ENCODE data around the gene AHDC1.
"Not testable (repeated sequence)": the region's sequence is repeated elsewhere in the genome, so short reads cannot be mapped to it uniquely, and the experiment has no call there.

The AHDC1 gene, protein sequence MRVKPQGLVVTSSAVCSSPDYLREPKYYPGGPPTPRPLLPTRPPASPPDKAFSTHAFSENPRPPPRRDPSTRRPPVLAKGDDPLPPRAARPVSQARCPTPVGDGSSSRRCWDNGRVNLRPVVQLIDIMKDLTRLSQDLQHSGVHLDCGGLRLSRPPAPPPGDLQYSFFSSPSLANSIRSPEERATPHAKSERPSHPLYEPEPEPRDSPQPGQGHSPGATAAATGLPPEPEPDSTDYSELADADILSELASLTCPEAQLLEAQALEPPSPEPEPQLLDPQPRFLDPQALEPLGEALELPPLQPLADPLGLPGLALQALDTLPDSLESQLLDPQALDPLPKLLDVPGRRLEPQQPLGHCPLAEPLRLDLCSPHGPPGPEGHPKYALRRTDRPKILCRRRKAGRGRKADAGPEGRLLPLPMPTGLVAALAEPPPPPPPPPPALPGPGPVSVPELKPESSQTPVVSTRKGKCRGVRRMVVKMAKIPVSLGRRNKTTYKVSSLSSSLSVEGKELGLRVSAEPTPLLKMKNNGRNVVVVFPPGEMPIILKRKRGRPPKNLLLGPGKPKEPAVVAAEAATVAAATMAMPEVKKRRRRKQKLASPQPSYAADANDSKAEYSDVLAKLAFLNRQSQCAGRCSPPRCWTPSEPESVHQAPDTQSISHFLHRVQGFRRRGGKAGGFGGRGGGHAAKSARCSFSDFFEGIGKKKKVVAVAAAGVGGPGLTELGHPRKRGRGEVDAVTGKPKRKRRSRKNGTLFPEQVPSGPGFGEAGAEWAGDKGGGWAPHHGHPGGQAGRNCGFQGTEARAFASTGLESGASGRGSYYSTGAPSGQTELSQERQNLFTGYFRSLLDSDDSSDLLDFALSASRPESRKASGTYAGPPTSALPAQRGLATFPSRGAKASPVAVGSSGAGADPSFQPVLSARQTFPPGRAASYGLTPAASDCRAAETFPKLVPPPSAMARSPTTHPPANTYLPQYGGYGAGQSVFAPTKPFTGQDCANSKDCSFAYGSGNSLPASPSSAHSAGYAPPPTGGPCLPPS (N-terminal part only)

GRCh38 chr1:27603681-27604578, at the start of gene AHDC1:
TSS of gene AHDC1 (minus strand) at chr1:27604144. CDS start at chr1:27552115, 52,029 bp downstream.
- in situ Hi-C loops (cut with HindIII; ENCODE audit: low sequenced_read_pairs): no loop called here

GRCh38 chr1:27652111-27652864, 48.3 kb upstream of the AHDC1 start:
- in situ Hi-C loops (cut with HindIII; ENCODE audit: low sequenced_read_pairs): no loop called here

DNA sequence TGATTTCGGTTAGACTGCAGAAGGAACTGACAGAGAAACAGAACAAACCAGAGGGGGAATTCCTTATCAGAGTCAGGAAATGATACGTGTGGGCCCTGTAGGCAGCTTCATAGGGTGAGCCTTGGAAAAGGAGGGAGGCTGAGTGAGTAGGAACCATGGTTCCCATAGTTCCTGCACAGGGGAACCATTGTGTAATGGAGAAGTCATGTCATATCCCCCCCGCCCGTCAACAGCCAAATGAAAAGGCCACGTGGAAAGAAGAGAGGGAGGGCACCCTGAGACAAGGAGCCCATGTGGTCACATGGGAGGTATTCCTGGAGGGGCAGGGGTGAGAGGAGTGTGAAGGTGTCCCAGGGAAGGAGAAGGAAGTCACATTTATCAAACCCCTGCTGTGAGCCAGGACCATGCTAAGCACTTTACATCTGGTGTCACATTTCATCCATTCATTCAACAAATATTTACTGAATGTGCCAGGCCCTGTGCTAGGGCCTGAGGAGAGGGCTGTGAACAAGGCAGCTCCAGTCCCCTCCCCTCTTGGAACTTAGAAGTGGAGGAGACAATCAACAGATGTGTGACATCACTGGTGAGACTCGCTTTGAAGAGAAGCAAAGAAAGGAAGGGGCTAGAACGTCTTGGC, 46.7 kb upstream of the AHDC1 start:
- in situ Hi-C loops (cut with HindIII; ENCODE audit: low sequenced_read_pairs): no loop called here

DNA sequence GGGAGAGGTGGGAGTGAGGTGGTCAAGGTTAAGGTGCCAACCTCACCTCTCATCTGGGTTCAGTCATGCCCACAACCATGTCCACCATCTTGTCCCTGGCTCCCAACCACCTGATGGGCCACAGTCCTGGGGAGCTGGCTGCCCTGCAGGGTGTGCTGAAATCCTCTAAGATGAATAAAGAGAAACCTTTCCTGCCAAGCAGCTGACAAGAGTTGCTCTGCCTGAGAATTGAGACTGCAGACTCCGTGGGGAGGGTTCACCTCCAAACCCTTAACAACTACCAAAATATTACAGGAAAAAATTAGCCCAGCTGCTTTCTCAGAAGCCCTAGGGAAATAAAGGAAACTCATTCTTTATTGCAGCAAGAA, 46.2 kb upstream of the AHDC1 start:
- in situ Hi-C loops (cut with HindIII; ENCODE audit: low sequenced_read_pairs): no loop called here

- in situ Hi-C loops (cut with HindIII; ENCODE audit: low sequenced_read_pairs): no loop called here
Measured at GRCh38 chr1:27649306-27649635, 45.3 kb upstream of the AHDC1 start.

DNA sequence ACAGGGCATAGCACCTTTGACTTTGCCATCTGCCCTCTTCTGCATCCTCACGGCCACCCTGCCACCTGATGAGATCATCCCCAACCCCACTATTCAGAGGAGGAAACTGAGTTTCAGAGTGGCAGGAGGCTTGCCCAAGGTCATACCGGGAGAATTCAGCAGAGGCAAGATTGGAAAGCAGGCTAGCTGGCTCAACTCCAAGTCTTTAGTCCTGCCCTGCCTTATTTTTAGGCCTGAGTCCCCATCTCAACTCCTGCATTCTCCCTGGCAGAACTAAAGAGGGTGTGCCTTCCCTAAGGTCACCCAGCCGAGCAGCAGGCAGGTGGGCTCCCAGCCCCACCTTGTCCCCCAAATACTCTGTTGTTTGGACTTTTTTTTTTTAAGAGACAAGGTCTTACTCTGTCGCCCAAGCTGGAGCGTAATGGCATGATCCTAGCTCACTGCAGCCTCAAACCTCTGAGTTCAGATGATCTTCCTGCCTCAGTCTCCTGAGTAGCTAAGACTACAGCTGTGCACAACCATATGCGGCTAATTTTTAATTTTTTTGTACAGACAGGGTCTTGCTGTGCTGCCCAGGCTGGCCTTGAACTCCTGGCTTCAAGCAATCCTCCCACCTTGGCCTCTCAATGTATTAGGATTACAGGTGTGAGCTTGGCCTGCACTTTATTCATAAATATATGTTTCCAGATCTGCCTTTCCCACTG, 44.8 kb upstream of the AHDC1 start:
- in situ Hi-C loops (cut with HindIII; ENCODE audit: low sequenced_read_pairs): no loop called here

DNA sequence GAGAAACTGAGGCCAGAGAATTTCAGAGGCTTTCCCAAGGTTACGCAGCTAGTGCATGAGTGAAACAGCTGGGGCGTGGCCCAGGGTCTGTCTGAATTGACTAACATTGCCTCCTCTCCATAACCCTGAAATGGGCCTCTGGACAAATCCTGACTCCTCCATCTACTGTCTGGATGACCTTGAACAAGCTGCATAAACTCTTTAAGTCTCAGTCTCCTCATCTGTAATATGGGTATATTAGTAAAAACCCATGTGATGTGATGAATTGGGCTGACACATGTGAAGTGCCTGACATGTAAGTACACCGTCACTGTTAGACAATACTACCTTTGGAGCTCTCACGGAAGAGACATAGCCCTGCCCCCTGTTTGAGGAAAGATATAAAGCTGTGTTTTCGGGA, 43.4 kb upstream of the AHDC1 start:
- in situ Hi-C loops (cut with HindIII; ENCODE audit: low sequenced_read_pairs): no loop called here

GRCh38 chr1:27646676-27647075, 42.7 kb upstream of the AHDC1 start:
- in situ Hi-C loops (cut with HindIII; ENCODE audit: low sequenced_read_pairs): no loop called here

DNA sequence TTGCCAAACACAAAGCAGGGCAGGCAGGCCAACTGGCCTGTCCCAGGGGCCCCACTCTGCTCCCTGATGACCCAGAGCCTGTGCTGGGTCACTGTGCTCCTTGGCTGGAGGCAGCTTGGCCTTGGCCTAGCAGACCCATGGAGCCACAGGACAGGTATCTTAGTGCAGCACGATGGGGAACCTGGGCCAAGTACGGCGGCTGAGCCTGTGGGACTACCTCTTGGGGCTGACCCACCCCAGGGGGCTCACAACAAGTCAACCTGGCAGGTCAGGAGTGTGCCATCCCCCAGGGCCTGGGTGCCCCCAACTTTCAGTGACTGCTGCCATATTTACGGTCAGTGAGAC, 41.1 kb upstream of the AHDC1 start:
- in situ Hi-C loops (cut with HindIII; ENCODE audit: low sequenced_read_pairs): no loop called here

DNA sequence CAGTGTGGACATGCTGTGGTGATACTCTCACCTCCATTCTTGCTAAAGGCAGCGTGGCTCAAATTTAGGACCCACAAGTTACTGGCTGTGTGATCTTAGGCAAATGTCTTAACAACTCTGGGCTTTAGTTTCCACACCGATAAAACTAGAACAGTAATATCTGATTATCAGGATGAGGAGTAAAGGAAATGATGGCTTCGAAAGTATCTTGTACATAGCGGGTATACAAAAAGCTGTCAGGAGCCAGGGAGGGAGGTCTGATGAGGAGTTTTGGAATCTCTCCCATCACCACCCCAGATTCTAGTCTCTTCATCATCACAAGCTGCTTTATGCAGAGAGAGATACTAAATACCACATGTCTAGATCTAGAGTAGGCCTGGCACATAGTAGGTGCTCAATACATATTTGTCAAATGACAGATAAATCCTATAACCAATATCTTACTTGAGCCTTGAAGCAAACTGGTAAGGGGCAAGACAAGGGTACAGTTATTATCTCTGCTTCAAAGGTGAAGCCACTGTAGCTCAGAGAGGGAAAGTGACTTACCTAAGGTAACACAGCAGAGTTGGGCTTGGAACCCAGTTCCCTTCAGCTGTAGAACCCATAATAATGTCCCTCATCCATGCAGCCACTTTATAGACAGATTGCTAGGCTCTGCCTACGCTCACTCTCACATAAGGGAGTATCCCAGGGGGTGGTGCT, 40.6 kb upstream of the AHDC1 start:
- in situ Hi-C loops (cut with HindIII; ENCODE audit: low sequenced_read_pairs): no loop called here

DNA sequence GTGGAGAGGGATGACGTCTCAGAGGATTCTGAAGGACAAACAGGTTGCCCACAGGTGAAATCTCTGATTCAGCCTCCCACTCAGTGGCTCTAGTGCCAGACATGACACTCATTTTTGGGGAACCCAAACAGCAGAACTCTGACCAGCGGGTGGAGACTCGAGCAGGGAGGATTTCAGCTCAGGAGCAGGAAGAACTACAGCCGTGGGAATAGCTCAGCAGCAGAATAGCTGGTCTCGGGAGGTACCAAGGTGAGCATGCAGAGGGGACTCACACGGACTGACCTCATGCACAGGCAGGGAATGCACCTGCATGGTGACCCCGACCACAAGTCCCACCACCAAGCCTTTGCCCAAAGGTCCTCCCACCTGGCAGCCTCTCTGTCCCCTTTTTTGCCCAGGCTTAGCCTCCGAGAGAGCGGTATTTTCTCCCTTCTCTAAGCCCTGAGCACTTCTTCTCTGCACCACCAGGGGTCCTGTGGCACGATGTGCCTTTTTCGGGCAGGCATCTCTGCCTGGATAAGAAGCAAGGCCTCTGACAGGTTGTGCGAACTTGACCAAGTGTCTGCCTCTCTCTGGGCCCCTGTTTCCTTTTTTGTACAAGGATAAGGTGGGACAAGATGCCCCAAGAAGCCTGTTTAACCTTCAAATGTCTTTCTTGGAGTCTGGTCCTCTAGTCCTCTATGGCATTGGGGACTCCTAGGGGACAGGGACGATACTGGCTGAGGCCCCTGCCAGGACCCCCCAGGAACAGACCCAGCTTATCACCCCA, 39.8 kb upstream of the AHDC1 start:
- in situ Hi-C loops (cut with HindIII; ENCODE audit: low sequenced_read_pairs): no loop called here

- in situ Hi-C loops (cut with HindIII; ENCODE audit: low sequenced_read_pairs): not testable (repeated sequence)
Measured at GRCh38 chr1:27640514-27640913, 36.6 kb upstream of the AHDC1 start.

GRCh38 chr1:27638805-27639204, 34.9 kb upstream of the AHDC1 start:
- in situ Hi-C loops (cut with HindIII; ENCODE audit: low sequenced_read_pairs): no loop called here

DNA sequence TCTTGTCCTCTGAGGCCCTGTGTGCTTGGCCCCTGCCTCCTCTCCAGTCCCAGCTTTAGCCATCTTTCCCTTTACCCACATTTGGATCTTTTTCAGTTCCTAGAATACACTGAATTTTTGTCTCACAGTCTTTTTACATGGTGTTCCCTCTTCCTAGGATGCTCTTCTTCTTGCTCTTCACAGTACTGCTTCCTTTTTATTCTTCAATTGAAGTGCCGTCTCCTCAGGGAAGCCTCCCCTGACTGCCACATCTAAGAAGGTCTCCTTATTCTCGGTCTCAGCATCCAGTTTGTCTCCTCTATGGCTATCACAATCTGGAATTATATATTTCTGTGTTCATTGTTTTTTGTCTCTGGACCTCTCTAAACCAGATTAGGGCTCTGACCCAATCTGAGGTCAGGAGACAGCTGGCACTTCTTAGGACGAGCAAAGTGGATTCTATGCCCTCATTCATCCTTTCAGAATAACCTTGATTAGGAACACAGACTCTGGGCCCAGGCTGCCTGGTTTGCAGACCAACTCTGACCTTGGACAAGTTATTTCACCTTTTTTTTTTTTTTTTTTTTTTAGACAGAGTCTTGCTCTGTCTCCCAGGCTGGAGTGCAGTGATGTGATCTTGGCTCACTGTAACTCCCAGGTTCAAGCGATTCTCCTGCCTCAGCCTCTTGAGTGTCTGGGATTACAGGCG, 34.2 kb upstream of the AHDC1 start:
- in situ Hi-C loops (cut with HindIII; ENCODE audit: low sequenced_read_pairs): no loop called here

DNA sequence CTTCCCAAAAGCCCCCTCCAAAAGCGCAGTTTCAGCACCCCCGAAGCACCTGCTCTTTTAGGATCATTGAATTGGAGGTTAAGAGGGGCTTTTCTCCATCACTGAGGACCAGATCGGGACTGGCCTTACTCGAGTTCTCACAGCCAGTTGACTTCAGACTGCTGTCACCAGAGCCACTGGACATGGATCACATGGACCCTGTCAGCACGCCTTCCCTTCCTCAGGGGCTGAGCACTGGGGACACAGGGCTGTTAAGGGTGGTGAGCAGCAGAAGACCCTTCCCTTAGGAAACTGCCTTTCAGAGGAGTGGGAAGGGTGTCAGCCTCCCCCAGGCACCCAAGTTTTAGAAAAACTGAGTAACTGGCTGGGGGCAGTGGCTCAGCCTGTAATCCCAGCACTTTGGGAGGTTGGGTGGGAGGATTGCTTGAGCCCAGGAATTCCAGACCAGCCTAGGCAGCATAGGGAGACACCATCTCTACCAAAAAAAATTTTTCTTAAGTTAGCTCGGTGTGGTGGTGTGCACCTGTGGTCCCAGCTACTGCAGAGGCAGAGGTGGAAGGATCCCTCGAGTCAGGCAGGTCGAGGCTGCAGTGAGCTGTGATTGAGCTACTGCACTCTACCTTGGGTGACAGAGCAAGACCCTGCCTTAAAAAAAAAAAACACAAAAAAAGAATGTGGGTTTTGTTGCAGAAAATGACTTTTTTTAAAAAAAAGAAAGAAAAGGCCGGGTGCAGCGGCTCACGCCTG, 31.6 kb upstream of the AHDC1 start:
- in situ Hi-C loops (cut with HindIII; ENCODE audit: low sequenced_read_pairs): no loop called here

GRCh38 chr1:27634985-27635367, 31.0 kb upstream of the AHDC1 start, which contains the start of gene FGR:
TSS of gene FGR (minus strand) at chr1:27635185. CDS start at chr1:27623916, 11,269 bp downstream.
- in situ Hi-C loops (cut with HindIII; ENCODE audit: low sequenced_read_pairs): no loop called here

Data from DLD1 (cell line).